HL-60 (cell line): ENCODE results near the gene ARMH1.

Source experiments
- DNase-seq, 2 experiments: peaks; one replicate each; pipeline ENCODE4 v3.0.0-alpha.2; 2010 to 2020; ENCODE audit warnings: low read depth in 1 of 2, low spot score in 1 of 2
- H3K27ac ChIP-seq: fragments of 250-450 bp; sonication (Bioruptor Pico); replicated peaks from 2 replicates; pipeline ENCODE4 v1.5.1; 2020; ENCODE audit warnings: mild to moderate bottlenecking, moderate library complexity
- H3K27me3 ChIP-seq: fragments of 250-450 bp; sonication (Bioruptor Pico); 2 replicates; pipeline ENCODE4 v1.5.1; 2021; ENCODE audit warnings: mild to moderate bottlenecking, moderate library complexity; ENCODE audit not compliant: insufficient read depth, poor library complexity, severe bottlenecking
- H3K4me3 ChIP-seq: replicated peaks from 2 replicates; pipeline ENCODE4 v1.5.1; 2011; ENCODE audit warnings: mild to moderate bottlenecking, control low read depth, low read length; ENCODE audit not compliant: insufficient read depth
- GABPA ChIP-seq: IDR thresholded peaks from 2 replicates; pipeline ENCODE4 v1.6.1; 2012; ENCODE audit warnings: low read depth
- POLR2AphosphoS5 ChIP-seq: IDR thresholded peaks from 2 replicates; pipeline ENCODE4 v1.6.1; 2012; ENCODE audit warnings: low read depth
- SPI1 ChIP-seq: IDR thresholded peaks from 2 replicates; pipeline ENCODE4 v1.6.1; 2012; ENCODE audit warnings: low read depth, mild to moderate bottlenecking, borderline replicate concordance
- TF ChIP-seq, protein P1 (sequence below): IDR thresholded peaks from 2 replicates; pipeline ENCODE4 v1.6.1; 2012; ENCODE audit warnings: low read depth; ENCODE audit not compliant: insufficient replicate concordance
- TF ChIP-seq, protein P2 (sequence below): IDR thresholded peaks from one replicate; pipeline ENCODE4 v1.5.1; 2011; ENCODE audit warnings: low read length, control low read depth, inconsistent platforms; ENCODE audit not compliant: insufficient read depth

ARMH1 gene

DNA sequence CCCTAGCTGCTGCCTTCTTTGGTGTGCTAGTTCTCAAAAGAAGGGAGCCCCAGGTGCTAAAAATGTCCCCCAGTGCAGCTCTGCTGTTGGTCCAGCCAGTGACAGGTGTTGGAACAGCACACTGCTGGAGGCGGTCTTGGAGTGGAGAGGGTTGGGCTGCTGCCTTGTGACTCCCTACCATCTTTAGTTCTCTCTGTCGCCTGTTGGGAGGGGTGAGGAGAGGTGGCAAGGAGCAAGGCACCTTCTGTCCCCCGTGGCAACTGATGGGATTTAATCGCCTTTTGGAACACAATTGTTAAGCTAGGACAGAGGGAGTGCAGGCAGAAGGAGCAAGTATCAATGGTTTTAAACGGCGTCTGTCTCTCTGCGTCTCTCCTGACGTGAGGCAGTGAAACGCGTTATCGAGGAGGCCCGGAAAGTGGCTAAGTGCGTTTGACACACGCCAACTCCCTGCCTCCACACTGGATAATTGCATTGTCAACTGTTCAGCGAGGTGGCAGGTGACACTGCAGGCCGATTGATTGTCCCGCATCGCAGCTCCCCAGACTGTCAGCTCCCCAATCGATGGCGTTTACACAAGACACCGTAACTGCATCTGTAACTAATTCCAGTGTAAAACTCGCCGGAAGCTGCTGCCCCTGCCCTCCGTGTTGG is 34.2 kb upstream of the ARMH1 start:
- Histone ChIP-seq H3K27me3 (no peaks in the 10 kb centered on the region), H3K4me3 (no peak overlapping the region), H3K27ac (no peak overlapping the region)
- TF ChIP-seq, protein P1, sequence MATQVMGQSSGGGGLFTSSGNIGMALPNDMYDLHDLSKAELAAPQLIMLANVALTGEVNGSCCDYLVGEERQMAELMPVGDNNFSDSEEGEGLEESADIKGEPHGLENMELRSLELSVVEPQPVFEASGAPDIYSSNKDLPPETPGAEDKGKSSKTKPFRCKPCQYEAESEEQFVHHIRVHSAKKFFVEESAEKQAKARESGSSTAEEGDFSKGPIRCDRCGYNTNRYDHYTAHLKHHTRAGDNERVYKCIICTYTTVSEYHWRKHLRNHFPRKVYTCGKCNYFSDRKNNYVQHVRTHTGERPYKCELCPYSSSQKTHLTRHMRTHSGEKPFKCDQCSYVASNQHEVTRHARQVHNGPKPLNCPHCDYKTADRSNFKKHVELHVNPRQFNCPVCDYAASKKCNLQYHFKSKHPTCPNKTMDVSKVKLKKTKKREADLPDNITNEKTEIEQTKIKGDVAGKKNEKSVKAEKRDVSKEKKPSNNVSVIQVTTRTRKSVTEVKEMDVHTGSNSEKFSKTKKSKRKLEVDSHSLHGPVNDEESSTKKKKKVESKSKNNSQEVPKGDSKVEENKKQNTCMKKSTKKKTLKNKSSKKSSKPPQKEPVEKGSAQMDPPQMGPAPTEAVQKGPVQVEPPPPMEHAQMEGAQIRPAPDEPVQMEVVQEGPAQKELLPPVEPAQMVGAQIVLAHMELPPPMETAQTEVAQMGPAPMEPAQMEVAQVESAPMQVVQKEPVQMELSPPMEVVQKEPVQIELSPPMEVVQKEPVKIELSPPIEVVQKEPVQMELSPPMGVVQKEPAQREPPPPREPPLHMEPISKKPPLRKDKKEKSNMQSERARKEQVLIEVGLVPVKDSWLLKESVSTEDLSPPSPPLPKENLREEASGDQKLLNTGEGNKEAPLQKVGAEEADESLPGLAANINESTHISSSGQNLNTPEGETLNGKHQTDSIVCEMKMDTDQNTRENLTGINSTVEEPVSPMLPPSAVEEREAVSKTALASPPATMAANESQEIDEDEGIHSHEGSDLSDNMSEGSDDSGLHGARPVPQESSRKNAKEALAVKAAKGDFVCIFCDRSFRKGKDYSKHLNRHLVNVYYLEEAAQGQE, result no peak
- TF ChIP-seq SPI1, result no peak
- TF ChIP-seq GABPA, result no peak
- TF ChIP-seq, protein P2, sequence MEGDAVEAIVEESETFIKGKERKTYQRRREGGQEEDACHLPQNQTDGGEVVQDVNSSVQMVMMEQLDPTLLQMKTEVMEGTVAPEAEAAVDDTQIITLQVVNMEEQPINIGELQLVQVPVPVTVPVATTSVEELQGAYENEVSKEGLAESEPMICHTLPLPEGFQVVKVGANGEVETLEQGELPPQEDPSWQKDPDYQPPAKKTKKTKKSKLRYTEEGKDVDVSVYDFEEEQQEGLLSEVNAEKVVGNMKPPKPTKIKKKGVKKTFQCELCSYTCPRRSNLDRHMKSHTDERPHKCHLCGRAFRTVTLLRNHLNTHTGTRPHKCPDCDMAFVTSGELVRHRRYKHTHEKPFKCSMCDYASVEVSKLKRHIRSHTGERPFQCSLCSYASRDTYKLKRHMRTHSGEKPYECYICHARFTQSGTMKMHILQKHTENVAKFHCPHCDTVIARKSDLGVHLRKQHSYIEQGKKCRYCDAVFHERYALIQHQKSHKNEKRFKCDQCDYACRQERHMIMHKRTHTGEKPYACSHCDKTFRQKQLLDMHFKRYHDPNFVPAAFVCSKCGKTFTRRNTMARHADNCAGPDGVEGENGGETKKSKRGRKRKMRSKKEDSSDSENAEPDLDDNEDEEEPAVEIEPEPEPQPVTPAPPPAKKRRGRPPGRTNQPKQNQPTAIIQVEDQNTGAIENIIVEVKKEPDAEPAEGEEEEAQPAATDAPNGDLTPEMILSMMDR, result no peak
- no peak for TF ChIP-seq POLR2AphosphoS5
- no peak for DNase-seq

DNA sequence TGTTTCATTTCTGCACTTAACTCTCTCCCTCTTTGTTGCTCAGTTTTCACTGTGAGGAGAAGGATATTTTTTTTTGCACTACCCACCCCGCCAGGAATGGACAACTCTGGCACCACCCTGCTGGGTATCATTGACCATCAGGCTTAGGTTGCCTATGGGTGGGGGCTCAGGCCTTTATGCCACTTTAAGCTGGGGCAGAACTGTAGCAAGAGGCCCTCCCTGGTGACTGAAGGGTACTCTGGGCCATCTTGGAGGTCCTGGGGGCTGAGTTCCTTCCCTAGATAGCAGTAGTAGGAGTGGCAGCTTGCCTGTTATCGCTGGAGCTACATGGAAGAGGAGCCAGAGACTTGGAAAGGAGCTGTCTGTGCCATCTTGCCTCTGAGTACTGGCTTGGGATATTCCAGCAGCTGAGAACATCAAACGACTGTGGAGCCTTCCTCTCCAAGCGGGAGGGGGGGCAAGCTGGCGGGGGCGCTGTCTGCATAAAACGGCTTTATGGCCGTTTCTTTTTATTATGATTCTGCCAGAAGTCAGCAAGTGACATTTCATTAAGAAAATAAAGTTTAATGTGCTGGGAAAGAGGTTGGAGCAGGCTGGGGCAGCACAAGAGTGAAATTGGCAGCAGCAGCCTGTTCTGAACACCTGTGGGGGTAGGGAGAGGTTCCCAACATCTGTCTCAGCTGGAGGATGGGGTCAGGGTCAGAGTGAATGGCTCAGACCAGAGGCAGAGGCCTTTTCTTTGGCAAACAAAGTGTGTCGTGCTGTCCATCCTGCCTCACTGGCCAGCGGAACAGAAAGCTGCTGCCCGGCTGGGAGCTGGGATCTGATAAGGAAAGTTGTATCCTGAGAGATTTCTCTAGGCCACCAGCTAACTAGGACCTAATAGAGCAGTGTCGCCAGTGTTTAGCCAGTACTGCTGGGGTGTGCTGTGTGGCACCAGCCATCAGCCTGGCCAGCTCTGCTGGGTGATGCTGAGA is 33.1 kb upstream of the ARMH1 start:
- TF ChIP-seq, protein P2, result no peak
- TF ChIP-seq SPI1, result no peak
- no peak for TF ChIP-seq POLR2AphosphoS5
- no peak for TF ChIP-seq GABPA
- TF ChIP-seq, protein P1, result no peak
- DNase-seq, result no peak
- H3K4me3 ChIP-seq, result no peak overlapping the region
- H3K27me3 ChIP-seq, result no peaks in the 10 kb centered on the region
- no peak overlapping the region for H3K27ac ChIP-seq

DNA sequence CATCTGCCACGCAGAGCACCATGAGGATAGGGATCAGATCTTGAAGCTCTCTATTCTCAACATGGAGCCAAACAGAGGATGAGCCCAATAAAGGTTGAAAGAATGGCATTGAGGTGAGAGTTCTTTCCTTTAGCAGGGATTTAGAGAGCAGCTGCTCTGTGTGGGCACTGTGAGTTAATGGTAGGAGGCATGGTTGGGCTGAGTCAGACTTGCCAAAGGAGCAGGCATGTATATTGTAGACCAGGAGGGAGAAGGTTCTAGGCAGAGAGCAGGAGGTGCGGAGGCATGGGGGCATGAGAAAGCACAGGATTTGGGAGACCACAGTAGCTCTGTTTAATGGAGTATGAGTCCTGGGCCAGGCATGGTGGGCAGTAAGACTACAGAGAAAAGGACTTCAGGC is 32.3 kb upstream of the ARMH1 start:
- Histone ChIP-seq H3K27ac (no peak overlapping the region), H3K4me3 (no peak overlapping the region), H3K27me3 (no peaks in the 10 kb centered on the region)
- TF ChIP-seq SPI1 (no peak), POLR2AphosphoS5 (no peak), GABPA (no peak)
- TF ChIP-seq, protein P2, result no peak
- TF ChIP-seq, protein P1, result no peak
- no peak for DNase-seq
